ENCODE measurements around the gene SUSD4. TPM values are rescaled to one million over a fixed set of nuclear protein-coding genes. Genes with fewer than 3 reads are reported as not detected.

The SUSD4 gene
- total RNA-seq, 2 donors from 2014 or later = 10.7 to 26.7 TPM

DNA sequence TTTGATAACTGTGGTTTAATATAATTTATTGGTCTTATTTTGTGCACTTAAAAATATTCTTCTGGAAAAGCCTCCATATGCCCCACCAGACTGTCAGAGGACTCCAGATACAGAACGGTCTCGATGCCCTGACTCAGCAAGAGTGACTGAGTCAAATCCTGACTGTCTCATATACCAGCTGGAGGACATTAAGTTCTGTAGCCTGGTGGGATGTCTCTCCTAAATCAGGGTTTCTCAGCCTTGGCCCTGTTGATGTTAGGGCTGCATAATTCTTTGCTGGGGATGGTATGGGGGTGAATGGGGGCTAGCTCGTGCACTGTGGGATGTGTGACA is 153.2 kb downstream of the SUSD4 start:
- WGBS = 84% methylated on average over 3 of the region's 3 CpGs
- no peaks in the 10 kb centered on the region for H3K9me3 ChIP-seq
- DNase-seq (ENCODE audit: low spot score) = no peak
- no peaks in the 10 kb centered on the region for H3K36me3 ChIP-seq
- no peak for TF ChIP-seq POLR2A (IDR thresholded peaks at IDR 0.05)
- TF ChIP-seq, protein P1, sequence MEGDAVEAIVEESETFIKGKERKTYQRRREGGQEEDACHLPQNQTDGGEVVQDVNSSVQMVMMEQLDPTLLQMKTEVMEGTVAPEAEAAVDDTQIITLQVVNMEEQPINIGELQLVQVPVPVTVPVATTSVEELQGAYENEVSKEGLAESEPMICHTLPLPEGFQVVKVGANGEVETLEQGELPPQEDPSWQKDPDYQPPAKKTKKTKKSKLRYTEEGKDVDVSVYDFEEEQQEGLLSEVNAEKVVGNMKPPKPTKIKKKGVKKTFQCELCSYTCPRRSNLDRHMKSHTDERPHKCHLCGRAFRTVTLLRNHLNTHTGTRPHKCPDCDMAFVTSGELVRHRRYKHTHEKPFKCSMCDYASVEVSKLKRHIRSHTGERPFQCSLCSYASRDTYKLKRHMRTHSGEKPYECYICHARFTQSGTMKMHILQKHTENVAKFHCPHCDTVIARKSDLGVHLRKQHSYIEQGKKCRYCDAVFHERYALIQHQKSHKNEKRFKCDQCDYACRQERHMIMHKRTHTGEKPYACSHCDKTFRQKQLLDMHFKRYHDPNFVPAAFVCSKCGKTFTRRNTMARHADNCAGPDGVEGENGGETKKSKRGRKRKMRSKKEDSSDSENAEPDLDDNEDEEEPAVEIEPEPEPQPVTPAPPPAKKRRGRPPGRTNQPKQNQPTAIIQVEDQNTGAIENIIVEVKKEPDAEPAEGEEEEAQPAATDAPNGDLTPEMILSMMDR (IDR thresholded peaks at IDR 0.05) = no peak
- no peak for TF ChIP-seq POLR2AphosphoS5 (IDR thresholded peaks at IDR 0.05)
- no peaks in the 10 kb centered on the region for H3K27me3 ChIP-seq (replicated peaks; ENCODE audit: insufficient read depth)
- intact Hi-C loops (cut with DNase I) = no loop called here
- no peaks in the 10 kb centered on the region for H3K4me1 ChIP-seq (replicated peaks)
- no peak overlapping the region for H3K4me3 ChIP-seq
- no peak overlapping the region for H3K27ac ChIP-seq

DNA sequence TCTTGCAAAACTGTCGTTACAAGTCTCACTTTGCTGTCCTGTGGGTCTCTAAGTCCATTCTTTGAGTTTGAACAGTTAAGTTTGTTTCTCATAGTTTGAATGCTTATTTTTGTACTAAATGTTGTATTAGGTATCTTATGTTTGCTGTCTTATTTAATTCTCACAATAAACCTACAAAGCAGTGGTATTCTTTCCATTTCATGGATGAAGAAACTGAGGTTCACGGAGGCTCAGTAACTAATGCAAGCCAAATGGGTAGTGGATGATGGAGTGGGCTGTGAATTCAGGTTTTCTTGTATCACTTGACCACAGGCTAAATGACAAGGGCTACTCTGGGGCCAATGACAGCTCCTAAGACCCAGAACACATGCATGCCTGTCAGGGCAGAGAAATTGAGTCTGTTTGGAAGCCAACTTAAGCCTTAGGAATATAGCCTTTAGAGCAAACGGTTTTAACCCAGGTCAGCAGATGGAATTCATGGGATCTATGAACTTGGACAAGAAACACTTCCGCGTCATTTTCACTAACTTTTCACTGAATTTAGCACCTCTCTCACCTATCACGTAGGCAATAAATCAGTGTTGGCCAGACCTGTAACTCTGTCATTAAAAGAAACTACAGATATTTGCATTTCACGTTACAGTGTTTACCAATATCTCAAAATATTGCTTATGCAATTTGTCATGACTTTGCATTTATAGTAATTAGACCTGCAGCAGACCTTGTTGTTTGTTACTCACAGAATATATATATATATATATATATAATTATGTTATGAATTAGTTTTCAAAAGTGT is 153.8 kb downstream of the SUSD4 start:
- H3K36me3 ChIP-seq = no peaks in the 10 kb centered on the region
- no peak for DNase-seq (ENCODE audit: low spot score)
- H3K27ac ChIP-seq = no peak overlapping the region
- H3K9me3 ChIP-seq = no peaks in the 10 kb centered on the region
- no peaks in the 10 kb centered on the region for H3K27me3 ChIP-seq (replicated peaks; ENCODE audit: insufficient read depth)
- intact Hi-C loops (cut with DNase I) = no loop called here
- WGBS = 79% methylated on average over 7 of the region's 7 CpGs
- no peaks in the 10 kb centered on the region for H3K4me1 ChIP-seq (replicated peaks)
- no peak for TF ChIP-seq POLR2AphosphoS5 (IDR thresholded peaks at IDR 0.05)
- no peak overlapping the region for H3K4me3 ChIP-seq

DNA sequence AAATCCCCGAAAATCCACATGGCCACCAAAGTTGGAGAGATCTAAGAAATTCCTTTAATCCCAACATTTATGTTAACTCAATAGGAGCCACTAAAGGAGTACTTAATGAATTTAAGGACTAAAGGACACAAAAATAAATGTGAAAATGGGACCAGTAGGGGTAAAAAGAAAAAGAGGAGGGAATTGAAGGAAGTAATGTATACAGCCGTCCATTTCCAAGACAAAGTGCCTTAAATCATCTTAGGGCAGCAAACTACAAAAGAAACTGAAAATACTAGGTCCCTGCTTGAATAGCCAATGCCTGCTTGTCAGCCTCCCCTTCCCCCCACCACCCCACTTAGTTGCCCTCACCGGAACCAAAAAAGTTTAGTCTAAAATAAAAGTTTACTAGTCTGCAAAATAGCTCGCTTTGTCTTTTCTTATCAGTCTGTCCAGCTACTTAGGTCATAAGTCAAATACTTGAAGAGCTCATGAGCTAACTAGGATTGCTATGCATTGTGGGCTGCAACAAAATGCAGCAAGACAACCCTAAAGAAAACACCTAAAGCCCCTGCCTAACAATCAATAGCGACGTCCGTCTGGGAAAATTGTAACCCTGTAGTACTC is 154.6 kb downstream of the SUSD4 start:
- no peaks in the 10 kb centered on the region for H3K27me3 ChIP-seq (replicated peaks; ENCODE audit: insufficient read depth)
- no peaks in the 10 kb centered on the region for H3K4me1 ChIP-seq (replicated peaks)
- H3K9me3 ChIP-seq = no peaks in the 10 kb centered on the region
- no peaks in the 10 kb centered on the region for H3K36me3 ChIP-seq
- DNase-seq (ENCODE audit: low spot score) = no peak
- H3K27ac ChIP-seq = no peak overlapping the region
- intact Hi-C loops (cut with DNase I) = no loop called here
- TF ChIP-seq POLR2AphosphoS5 (IDR thresholded peaks at IDR 0.05) = no peak
- TF ChIP-seq POLR2A (IDR thresholded peaks at IDR 0.05) = no peak
- TF ChIP-seq, protein P1 (IDR thresholded peaks at IDR 0.05) = no peak
- 72% methylated on average over 7 of the region's 7 CpGs for WGBS
- no peak overlapping the region for H3K4me3 ChIP-seq

DNA sequence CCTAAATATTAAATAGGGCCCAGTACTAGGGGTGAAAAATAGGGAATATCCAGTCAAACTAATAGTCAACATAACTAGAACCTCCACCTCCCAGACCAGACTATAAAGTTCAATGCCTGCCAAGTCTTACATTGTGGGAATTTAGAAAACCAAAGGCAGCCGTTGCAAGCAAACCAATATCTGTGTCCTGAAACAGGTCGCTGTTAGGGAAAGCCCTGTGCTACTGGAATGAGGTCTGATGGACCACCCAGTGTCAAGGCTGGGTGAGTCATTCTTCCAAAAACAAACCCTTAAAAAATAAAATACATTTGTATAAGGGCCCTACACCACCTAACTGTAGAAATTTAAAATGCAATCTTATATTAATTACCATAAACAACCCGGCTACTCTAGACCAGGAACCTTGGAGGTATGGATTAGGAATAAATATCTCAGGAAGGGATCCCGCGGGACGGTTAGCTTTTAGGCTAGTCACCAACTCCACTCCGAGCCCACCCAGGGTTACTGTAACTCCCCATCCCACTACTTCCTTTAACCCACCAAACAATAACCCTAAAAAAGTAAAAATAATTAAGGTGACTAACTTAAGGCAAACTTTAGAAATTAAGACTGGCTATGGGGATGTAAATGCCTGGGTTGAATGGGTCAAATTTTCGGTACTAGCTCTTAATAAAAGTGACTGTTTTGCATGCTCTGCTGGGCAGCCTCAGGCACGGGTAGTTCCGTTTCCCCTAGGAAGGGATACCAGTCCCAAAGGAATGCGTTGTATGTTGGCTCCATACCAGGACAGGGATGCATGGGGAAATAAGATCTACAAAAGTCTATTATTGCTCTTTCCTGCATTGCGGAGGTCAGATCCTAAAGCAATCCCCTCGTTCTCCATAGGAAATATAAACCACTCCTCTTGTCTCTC is 155.6 kb downstream of the SUSD4 start:
- no peak overlapping the region for H3K4me3 ChIP-seq
- H3K9me3 ChIP-seq = no peaks in the 10 kb centered on the region
- 73% methylated on average over 13 of the region's 13 CpGs for WGBS
- no peaks in the 10 kb centered on the region for H3K36me3 ChIP-seq
- H3K4me1 ChIP-seq (replicated peaks) = no peaks in the 10 kb centered on the region
- TF ChIP-seq, protein P1 (IDR thresholded peaks at IDR 0.05) = no peak
- no peak for TF ChIP-seq POLR2A (IDR thresholded peaks at IDR 0.05)
- TF ChIP-seq POLR2AphosphoS5 (IDR thresholded peaks at IDR 0.05) = no peak
- no peaks in the 10 kb centered on the region for H3K27me3 ChIP-seq (replicated peaks; ENCODE audit: insufficient read depth)
- intact Hi-C loops (cut with DNase I) = no loop called here
- no peak overlapping the region for H3K27ac ChIP-seq
- no peak for DNase-seq (ENCODE audit: low spot score)

All from prostate gland (tissue), 2 donors.